ENCODE data around the gene LCN6.
"Not testable (repeated sequence)": the region's sequence is repeated elsewhere in the genome, so short reads cannot be mapped to it uniquely, and the experiment has no call there.

Gene LCN6

DNA sequence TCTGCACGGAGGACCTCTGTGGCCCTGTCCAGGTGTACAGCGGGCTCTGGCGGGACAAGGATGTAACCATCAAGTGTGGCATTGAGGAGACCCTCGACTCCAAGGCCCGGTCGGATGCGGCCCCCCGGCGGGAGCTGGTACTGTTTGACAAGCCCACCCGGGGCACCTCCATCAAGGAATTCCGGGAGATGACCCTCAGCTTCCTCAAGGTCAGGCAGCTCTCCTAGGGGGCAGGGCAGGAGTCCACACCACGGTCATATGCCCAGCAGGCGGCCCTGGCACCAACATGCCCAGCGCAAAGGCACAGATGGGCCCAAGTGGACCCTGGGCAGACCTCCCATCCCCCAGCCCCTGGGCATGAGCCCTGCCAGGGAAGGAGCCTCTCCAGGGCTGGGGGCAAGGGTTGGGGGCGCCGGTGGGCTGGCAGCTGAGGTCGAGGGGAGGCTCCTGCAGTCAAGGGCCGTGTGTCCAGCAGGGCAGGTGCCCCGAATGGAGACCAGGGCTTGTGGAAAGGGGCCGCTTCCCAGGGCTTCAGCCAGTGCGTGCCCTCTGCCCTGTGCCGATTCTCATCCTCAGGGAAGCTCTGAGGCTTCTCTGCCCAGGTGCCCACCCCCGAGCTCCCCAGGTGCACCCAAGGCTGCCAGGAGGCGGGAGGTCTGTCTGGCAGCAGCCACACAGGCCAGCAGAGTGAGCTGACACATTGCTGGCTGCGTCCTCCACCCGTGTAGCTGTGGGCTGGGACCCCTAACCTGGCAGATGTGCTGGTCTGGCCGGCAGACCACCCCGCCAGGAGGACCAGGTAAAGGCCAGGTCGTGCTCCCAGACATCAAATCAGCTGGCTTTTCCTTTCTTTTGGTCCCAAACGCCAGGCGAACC, 26.0 kb downstream of the LCN6 start:
- no peak for DNase-seq

DNA sequence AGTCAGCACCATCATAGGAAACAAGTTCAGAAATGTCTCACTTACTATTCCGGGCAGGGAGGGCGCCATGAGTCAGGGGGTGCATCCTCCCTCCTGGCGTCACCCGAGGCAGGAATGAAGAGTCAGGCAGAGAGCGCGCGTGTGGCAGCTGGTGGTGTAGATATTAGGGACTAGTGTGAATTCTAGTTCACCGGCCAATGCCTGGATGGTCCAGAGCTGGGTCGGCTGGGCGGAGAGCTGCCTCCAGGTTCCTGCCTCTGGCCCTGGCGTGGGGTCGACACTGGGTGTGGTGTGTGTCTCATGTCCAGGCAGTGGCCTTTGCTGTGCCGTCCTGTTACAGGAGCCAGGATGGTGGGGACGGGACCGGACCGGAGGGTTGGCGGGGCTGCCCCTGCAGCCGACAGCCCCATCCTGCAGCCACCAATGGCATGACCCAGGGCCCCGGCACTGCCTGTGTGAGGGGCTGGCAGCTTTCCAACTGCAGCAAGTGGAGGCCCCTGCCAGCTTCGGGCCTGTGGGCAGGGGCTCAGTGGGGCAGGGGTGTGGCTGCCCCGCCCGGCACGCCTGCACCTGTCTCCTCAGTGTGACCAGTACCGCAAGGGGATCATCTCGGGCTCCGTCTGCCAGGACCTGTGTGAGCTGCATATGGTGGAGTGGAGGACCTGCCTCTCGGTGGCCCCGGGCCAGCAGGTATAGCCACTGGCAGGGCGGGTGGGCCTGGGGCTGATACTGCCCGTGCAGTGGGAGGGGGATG, 26.8 kb downstream of the LCN6 start:
- no peak for DNase-seq

DNA sequence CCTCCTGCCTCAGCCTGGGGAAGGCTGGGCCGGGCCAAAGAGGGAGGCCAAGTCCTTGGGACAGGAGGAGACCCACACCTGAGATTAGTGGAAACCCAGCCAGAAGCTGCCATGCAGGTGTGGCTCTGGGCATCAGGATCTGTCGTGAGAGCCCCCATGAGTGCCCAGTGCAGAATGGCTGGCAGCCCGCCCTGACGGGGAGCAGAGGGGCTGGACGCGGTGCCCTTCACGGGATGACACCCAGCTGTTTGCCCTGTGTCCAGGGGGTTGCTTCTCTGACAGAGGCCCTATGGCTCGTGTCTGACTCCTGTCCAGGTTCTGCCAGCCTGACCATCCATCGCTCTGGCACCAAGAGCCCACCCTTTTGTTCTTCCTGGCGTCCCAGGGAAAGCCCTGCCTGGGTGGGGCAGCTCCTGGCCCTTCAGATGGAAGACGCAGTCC, 27.4 kb downstream of the LCN6 start:
- DNase-seq, result no peak

DNA sequence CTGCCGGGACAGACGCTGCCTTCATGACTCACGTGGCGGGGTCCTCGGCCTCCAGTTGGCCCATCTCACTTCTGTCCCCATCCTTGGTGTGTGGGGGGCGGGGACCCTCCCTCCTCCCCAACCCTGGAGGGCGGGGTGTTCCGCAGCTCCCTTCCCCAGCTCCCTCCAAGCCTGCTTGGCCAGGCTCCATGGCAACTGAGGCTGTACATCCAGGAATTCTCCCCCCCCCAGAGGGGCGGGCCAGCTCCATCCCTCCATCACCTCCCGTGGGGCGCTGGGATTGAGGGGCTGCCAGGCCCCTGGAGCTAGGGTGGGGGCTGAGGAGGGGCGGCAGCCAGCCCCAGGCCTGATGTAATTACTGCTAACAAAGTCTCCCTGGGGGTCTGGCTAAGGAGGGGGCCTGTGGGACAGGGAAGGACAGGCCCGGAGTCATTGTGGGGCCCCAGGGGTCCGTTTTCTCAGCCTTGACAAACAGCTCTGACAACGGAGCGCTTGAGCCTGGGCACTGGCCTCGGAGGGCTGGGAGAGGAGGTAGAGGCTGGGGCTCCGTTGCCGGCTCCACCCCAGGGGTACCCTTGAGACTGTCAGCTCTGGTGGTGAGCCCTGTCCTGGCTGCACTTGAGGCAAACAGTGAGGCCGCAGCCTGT, 28.0 kb downstream of the LCN6 start:
- DNase-seq, result no peak

DNA sequence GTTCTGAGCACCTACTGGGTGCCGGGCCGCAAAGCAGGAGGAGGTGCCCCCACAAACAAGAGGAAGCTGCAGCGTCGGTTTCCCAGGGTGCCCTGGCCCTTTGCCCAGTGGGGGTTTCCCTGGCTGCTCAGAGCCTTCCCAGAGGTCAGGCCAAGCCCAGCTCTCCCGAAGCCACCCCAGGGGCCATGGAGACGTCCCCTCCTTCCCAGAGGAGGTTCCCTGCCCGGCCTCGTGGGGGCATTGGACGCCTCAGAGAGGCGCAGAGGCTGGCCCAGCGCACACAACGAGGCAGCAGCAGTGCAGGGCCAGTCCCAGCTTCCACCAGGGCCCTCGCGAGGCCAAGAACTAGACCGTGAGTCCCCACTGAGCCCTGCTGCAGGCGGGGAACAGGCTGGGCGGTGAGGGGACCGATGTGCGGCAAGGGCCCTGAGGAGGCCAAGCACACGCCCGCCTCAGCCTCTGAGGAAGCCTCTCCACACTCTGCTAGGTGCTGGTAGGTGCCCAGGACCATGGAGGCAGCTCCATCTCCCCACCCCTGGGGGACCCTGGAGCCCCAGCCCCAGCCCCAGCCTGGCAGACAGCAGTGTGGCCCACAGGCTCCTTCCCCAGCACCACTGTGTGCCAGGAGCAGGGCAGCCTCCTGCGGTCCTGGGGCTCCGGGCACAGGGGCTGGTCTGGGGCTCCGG, 29.0 kb downstream of the LCN6 start:
- DNase-seq, result no peak

DNA sequence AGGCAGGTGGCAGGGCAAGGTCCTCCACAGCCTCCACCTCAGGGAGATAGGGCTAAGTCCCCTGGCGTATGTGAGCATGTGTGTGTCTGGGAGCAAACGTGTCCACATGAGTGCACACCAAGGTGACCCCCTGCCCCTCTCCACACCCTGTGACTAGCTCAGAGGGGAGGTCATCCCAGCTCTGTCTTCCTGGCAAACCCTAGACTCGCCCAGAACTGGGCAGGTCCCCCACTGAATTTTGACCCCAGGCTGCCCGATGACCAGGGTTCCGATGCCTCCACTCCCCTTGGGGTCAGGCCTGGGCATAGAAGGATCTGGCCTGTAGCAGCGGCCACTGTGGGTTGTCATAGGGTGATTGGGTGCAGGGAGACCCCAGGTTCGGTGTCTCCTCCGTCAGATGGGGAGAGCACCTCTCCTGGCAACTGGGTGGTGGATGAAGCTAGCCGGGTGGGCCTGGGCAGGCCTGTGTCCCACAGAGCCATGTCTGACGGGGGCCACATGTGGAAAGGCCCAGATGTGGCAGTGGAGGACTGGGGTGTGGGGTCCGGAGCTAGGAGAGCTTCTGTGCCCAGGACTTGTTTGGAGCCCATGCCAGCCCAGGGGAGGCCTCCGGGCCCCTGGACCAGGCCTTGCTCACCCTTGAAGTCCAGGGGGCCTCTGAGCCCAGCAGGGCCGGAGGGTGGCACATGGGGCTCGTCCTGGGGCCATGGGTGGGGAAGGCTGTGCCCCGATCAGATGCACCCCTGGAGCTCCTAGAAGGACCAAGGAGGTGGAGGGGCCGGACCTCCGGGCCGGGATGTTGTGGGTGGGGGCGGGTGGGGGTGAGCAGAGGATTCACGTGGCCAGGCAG, 29.8 kb downstream of the LCN6 start:
- DNase-seq, result no peak

DNA sequence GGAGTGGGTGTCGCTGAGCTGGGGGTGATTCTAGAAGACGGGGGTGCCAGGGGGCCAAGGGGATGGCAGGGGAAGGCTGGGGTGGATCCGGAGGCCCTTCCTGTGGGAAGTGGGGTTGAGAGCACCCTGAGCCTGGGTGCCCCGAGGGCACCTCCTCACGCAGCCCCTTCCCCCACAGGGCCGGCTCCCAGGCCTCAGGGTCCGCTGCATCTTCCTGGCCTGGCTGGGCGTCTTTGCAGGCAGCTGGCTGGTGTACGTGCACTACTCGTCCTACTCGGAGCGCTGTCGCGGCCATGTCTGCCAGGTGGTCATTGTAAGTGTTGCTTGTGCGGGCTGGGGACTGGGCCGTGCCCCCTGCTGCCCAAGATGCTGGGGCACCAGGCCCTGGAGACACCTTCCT, 30.9 kb downstream of the LCN6 start:
- no peak for DNase-seq

DNA sequence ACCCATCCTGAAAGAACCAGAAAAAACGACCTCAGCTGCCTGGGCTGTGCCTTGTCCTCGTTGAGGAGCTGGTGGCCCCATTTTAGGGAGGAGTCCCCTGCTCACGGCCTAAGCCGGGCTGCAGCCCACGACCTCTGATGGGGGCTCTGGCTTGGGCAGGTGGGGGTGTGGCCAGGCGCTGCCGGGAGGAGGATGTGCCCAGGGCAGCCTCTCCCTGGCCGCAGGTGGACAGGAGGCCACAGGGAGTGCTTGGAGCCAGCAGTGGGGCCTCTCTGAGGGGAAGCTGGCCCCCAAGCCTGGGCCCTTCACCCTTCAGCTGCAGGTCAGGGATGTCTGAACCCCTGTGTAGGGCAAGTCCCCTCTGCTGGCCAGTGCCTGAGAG, 33.4 kb downstream of the LCN6 start:
- DNase-seq, result no peak

DNA sequence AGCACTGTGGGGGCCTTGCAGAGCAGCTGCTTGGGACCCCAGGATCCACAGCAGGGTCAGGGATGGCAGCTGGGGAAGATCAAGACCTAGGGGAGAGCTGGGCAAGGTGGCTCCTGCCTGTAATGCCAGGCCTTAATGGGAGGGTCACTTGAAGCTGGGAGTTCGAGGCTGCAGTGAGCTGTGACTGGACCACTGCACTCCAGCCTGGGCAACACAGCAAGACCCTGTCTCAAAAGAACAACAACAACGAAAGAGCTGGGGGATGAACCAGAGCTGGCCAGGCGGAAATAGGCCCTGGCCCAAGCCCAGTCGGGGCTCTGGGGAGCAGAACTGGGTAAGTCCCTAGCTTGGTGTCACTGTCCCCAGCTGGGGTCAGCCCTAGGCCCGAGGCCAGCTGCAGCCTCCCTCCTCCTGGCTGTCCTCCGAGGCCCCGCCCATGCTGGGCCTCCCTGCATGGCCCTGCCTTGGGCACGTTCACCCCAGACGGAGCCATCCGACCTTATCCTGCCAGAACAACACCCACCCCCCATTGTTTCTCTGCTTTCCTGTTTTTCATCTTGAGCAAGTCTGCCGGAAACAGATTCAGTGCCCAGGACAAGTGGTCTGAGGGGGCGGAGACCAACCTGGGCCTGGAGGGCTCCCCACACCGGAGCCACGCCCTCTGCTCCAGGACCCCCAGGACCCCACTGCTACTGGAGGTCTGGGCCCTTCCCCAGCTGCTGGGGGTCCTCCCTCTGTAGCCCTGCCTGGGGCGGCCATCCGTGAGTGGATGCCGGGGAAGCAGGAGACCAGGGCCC, 34.0 kb downstream of the LCN6 start:
- no peak for DNase-seq

DNA sequence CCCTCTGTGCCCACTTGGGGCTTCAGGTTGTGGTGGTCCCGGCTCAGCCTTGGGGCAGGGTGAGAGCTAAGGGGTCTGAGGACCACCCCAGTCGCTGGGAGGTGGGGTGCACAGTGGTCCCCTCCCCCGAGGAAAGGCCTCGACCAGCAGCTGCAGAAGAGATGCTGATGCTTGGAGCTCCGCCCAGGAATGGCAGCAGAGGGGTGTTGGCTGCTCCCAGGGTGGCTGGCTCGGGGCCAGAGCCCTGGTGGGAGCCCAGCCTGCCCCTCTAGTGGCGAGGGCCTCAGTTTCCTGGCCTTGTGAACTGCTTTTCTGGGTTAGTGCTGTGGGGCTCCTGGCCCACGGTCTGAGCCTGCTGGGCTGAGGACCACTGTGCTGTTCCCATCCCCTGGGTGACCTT, 34.8 kb downstream of the LCN6 start:
- no peak for DNase-seq

DNA sequence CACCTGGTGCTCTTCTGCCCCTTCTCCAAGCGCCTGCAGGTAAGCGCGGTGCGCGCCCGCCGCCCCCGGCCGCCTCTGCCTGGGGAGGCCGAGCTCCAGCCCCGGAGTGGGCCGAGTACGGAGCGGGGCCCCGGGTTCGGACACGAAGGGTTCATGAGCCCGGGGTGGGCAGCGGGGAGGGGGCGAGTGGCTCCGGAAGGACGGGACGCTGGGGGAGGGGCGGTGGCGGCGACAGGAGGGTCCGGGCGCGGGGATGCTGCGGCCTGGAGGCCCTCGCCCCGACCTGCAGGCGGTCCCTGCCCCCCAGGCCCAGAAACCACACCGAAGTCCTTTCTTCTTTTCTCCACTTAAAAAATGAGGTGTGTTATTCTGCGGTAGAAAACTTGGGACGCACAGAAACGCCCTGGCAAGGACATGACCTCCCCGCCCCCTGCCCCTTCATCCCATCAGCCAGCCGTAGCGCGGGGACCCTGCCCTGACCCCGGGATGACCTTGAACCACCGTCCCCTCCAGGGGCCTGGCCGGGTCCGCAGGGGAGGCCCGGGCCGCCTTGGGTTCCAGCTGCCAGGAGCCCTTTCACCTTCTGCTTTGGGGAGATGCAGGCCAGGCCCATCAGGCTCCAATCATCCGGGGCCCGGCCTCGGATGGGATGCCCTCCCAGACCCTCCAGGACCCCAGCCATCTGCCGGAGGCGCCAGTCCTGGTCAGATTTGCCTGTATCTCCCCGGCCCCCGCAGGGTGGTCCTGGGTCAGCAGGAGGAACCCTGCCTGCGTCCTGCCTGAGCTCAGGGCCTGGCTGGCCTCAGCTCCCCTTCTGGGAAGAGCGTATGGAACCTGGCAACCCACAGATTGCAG, 35.4 kb downstream of the LCN6 start:
- DNase-seq, result no peak

DNA sequence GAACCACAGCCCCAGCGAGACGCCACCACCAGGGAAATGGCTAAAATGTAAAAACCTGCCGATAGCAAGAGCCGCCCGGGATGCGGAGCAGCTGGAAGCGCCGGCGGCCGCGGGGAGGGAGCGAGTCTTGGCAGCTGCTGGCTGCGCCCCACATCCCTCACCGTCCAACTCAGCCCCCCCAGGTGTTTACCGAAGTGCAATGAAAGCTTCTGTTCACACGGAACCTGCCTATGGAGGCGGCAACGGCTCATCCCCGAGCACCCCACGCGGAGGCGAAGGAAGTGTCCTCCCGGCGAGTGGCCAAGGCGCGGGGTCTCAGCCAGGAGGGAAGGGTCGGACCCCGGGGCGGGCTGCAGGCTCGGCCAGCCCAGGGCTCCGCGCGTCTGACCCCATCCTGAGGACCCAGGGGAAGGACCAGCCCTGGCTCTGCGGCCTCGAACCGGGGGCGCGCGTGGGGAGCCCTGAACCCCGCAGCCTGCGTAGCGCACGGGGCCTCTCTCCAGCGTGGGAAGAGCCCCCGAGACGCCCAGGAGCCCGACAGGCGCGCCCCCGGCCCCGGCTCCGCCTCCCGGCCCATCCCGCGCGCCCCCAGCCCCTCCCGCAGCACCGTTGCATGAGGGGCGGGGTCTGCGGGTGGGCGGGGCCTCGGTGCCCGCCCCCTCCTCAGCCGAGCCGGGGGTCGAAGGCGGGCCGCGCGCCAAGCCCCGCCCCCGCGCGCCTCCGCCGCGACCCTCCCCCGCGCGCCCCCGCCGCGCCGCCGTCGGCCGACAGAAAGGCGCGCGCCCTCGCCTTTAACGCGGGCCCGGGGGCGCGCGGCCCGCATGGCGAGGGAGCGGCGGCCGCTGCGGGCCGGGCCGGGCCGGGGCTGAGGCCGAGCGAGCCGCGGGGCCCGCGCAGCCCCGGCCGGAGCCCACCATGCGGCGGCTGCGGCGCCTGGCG, 36.3 kb downstream of the LCN6 start, which contains the start of gene DIPK1B:
DIPK1B (plus strand) TSS at position 822 of the 939 bp plus-strand sequence; CDS start at position 916, 94 bp downstream.
- no peak for DNase-seq

DNA sequence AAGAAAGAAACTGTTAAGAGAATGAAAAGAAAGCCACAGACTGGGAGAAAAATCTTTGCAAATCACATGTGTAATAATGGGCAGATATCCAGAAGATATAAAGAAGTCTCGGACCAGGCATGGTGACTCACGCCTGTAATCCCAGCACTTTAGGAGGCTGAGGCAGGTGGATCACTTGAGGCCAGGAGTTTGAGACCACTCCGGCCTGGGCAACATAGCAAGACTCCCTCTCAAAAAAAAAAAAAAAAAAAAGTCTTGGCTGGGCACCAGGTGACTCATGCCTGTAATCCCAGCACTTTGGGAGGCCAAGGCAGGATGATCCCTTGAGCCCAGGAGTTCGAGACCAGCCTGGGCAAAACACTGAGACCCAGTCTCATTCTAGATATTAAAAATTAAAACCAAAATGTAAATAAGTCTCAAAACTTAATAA, 37.1 kb downstream of the LCN6 start:
- DNase-seq, result not testable (repeated sequence)

DNA sequence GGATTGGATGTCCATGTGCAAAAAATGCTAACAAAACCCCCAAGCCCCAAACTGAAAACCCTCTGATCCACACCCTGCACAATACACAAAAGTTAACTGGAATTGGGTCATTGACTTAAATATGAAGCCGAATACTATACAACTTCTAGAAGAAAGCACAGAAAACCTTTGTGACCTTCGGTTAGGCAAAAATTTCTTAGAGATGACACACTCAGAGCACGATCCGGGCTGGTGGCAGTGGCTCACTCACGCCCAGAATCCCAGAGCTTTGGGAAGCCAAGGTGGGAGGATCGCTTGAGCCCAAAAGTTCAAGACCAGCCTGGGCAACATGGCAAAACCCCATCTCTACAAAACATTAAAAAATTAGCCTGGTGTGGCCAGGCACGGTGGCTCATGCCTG, 37.8 kb downstream of the LCN6 start:
- DNase-seq, result no peak

DNA sequence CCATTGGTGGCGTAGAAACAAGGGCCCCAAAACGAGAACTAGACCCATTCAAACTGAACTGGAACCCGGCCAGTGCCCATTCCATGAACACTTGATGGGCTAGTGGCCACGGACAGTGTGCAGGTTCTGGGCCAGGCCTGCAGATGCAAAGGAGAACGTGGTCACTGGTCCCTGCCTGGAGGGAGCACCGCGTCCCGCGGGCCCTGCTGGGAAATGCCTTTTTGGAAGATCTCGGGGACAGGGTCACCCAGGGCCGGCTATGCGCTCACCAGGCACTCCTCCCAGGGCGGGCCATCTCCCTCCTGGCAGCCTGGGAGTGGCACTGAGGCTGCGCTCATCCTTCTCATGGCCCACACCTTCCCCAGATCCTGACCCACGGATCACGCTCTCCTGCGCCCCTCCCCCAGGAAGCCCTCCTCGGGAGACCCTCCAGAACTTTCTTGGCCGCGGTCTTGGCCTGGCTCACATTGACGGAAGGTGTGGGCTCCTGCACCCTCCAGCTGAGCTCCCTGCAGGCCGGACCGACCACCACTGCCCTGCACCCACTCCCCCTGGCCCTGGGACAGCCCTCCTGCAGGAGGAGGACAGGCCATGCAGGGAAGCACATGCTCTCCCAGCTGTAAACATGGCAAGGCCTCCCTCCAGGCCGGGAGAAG, 38.7 kb downstream of the LCN6 start:
- DNase-seq, result no peak

DNA sequence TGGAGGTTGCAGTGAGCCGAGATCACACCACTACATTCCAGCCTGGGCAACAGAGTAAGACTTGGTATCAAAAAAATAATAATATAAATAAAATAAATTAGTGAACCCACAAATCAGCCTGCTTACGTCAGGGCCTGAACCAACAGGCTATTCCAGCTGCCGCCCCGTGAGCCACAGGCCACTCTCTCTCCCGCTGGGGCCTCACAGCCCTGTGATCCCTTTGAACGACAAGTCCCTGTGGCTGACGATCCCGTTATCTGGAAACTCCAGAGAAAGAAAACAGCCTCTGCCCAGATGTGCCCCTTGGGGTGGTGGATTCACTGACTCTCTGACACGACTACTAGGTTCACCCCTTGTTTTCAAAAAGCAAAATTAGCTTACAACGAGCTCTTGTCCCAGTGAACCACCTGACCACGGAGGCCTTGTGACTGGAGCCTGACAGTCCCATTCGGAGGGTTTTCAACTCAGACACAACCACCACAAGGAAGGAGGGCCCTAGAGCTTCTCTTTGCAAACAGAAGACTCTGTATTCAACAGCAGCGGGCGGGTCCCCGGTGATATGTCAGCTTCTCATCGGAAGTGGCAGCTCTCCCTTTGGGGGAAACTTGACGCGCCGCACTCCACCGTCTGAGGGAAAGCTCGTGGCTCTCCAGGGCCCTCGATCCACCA, 40.3 kb downstream of the LCN6 start:
- DNase-seq, result no peak

DNA sequence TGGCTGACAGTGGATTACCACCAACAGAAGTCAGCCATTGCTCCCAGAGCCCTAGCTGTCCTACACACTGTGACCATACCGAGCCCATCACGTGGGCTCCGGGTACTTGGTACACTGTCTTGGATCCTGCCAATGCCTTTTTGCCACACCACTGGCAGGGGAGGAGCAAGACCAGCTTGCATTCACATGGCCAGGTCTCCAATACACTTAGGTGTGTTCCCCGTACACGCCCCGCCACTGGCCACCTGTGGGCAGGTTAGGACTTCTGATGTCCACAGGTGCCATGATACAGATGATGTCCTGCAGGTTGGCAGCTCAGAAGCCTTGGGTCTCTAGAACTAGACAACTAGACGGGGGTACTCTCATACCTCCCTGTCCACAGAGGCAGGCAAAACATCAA, 41.3 kb downstream of the LCN6 start:
- DNase-seq, result no peak

DNA sequence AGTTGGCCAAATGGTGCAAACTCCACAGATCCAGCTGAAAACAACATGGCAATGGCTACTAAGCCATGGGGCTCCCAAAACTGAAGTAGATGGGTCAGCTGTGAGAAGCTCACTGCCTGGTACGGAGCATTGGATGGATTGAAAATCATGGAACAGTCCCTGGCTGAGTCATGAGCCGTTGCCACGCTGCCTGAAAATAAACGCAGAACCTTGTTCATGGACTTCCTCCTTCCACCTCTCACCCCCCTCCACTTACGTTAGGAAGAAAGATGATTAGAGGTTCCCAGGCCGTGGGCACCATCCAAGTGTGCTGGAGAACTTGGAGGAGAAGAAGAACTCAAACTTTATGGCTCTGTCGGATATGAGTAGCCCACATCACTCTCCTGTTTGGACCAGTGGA, 42.8 kb downstream of the LCN6 start:
- DNase-seq, result no peak
